HEK293T (cell line): ENCODE results near the gene MADD.

Experiments used
- ARNT ChIP-seq: fragments of 450-650 bp; IDR thresholded peaks from 2 replicates; pipeline ENCODE4 v1.6.1; 2017; ENCODE audit warnings: mild to moderate bottlenecking
- BHLHE40 ChIP-seq: fragments of 450-650 bp; IDR thresholded peaks from 2 replicates; pipeline ENCODE4 v1.6.1; 2016; ENCODE audit warnings: mild to moderate bottlenecking, moderate library complexity, borderline replicate concordance
- ELF4 ChIP-seq: fragments of 450-650 bp; IDR thresholded peaks from 2 replicates; pipeline ENCODE4 v1.6.1; 2017; ENCODE audit warnings: antibody characterized with exemption
- FOXK2 ChIP-seq: fragments of 450-650 bp; IDR thresholded peaks from 2 replicates; pipeline ENCODE4 v1.6.1; 2016; ENCODE audit warnings: mild to moderate bottlenecking
- FOXM1 ChIP-seq: fragments of 450-650 bp; IDR thresholded peaks from 2 replicates; pipeline ENCODE4 v1.6.1; 2017; ENCODE audit warnings: mild to moderate bottlenecking, borderline replicate concordance
- HDGF ChIP-seq: fragments of 450-650 bp; IDR thresholded peaks from 2 replicates; pipeline ENCODE4 v1.6.1; 2017; ENCODE audit warnings: antibody characterized with exemption, borderline replicate concordance
- L3MBTL2 ChIP-seq: fragments of 450-650 bp; conservative IDR thresholded peaks from 2 replicates; pipeline ENCODE4 v1.6.1; 2016; ENCODE audit warnings: mild to moderate bottlenecking
- LEF1 ChIP-seq: fragments of 450-650 bp; IDR thresholded peaks from 2 replicates; pipeline ENCODE4 v1.6.1; 2017; ENCODE audit warnings: mild to moderate bottlenecking, borderline replicate concordance
- NFRKB ChIP-seq: fragments of 450-650 bp; IDR thresholded peaks from 2 replicates; pipeline ENCODE4 v1.6.1; 2016; ENCODE audit warnings: mild to moderate bottlenecking, moderate library complexity
- PKNOX1 ChIP-seq: fragments of 450-650 bp; IDR thresholded peaks from 2 replicates; pipeline ENCODE4 v1.6.1; 2016
- SP1 ChIP-seq: fragments of 450-650 bp; IDR thresholded peaks from 2 replicates; pipeline ENCODE4 v1.6.1; 2017
- SUZ12 ChIP-seq: fragments of 450-650 bp; IDR thresholded peaks from 2 replicates; pipeline ENCODE4 v1.6.1; 2016; ENCODE audit warnings: mild to moderate bottlenecking
- TARDBP ChIP-seq: fragments of 450-650 bp; IDR thresholded peaks from 2 replicates; pipeline ENCODE4 v1.6.1; 2016
- ZNF384 ChIP-seq: fragments of 450-650 bp; IDR thresholded peaks from 2 replicates; pipeline ENCODE4 v1.6.1; 2016

DNA sequence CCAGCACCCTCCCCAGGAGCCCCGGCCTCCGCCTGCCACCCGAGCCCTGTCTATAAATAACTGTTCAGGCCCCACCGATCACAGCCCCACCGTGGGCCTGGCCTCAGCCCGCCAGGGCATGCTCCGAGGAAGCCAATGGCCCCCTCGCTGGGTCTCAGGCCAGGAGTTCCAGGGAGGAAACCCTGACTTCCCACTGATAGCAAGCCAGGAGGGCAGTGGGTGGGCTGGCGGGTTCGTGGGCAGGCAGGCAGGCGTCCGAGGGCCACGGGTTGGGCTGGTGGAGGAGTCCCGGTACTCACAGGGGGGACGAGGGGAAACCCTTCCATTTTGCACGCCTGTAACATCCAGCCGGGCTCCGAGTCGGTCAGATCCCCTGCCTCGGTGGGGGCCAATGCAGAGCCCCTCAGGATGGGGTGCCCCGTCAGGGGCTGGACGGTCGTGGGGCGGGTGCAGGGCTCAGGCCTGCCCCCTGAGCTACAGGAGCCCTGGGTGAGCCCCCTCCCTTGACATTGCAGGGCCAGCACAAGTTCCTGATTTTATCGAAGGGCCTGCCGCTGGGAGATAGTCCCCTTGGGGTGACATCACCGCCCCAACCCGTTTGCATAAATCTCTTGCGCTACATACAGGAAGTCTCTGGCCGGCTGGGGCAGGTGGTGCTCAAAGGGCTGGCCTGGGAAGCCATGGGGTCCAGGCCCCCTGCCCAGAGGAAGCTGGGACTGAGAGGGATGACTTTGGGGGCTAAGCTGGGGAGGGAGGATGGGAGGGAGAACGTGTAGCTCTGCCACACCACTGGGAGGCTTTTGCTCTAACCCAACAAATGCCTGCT is 108.3 kb downstream of the MADD start, which contains the start of gene SPI1:
- TF ChIP-seq LEF1 (no peak), FOXM1 (no peak), BHLHE40 (no peak), NFRKB (no peak), TARDBP (no peak), SP1 (no peak), ARNT (no peak), ZNF384 (no peak), ELF4 (no peak), PKNOX1 (no peak), HDGF (no peak), SUZ12 (no peak), L3MBTL2 (no peak), FOXK2 (no peak)
